Spinal cord (tissue), 10 donors: Measurements from ENCODE around the gene PDE4A. TPM values are rescaled to one million over a fixed set of nuclear protein-coding genes. Genes with fewer than 3 reads are reported as not detected.
"Not testable (repeated sequence)": the region's sequence is repeated elsewhere in the genome, so short reads cannot be mapped to it uniquely, and the experiment has no call there.

Source experiments
- DNase-seq, 6 donors: peaks; one replicate each; pipeline versions ENCODE4 v3.0.0 to v3.0.0-alpha.2; 2013 to 2015; ENCODE audit warnings: low spot score in 6 of 6, low read depth in 4 of 6
- H3K27ac ChIP-seq: one replicate; pipeline ENCODE4 v1.5.1; 2013; ENCODE audit warnings: low read depth, low read length, control low read depth
- H3K27me3 ChIP-seq: one replicate; pipeline ENCODE4 v1.6.1; 2013; ENCODE audit warnings: low read length; ENCODE audit not compliant: control insufficient read depth, insufficient read depth
- H3K36me3 ChIP-seq: one replicate; pipeline ENCODE4 v1.6.1; 2013; ENCODE audit warnings: low read length; ENCODE audit not compliant: control insufficient read depth, insufficient read depth
- H3K4me1 ChIP-seq: one replicate; pipeline ENCODE4 v1.6.1; 2013; ENCODE audit warnings: low read length; ENCODE audit not compliant: control insufficient read depth, insufficient read depth
- H3K4me3 ChIP-seq: one replicate; pipeline ENCODE4 v1.5.1; 2013; ENCODE audit warnings: low read depth, low read length, control low read depth
- H3K9me3 ChIP-seq: one replicate; pipeline ENCODE4 v1.6.1; 2013; ENCODE audit warnings: low read length; ENCODE audit not compliant: control insufficient read depth, insufficient read depth
- WGBS: methylation state at CpG from one replicate; pipeline ENCODE4 v1.1.5; 2013; ENCODE audit warnings: missing lambda C conversion rate; ENCODE audit not compliant: insufficient coverage; 5-methylcytosine and 5-hydroxymethylcytosine counted together
- polyA plus RNA-seq, 2 donors: library from polyadenylated mRNA; unstranded; fragments of 120-200 nt; gene quantifications; one replicate each; pipeline ENCODE4 v1.2.1, GENCODE V29; 2013; ENCODE audit not compliant: insufficient read length in 2 of 2
- total RNA-seq, 2 donors: library from RNA; depleted of rRNA in 1 of 2; stranded (reverse); fragments of 120-200 nt in 1 of 2; fragments of >200 nt in 1 of 2; gene quantifications; one replicate each; pipeline versions ENCODE4 v1.2.3 to v1.2.4, GENCODE V29; 2013 to 2014
- donor health status: healthy.

Gene PDE4A
- total and polyA plus RNA-seq, 4 donors = 4.2 to 28.4 (median 18.2) TPM

DNA sequence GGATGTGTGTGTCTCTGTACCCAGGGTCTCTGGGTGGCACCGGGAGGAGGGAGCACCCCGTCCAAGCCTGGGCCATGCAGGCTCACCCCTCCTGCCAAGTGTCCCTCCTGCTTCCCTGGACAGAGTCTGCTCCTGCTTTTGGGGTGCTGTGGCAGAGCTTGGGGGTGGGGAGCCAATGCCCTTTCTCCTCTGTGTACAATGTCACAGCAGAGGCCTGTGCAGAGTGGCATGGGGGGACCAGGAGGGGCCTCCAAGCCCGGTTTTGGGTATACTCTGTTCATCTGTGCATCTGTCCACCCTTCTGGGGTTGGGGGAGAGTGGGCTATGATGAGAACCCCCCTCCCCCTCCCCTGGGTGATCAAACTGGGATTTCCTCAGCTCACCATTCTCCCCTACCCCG lies 33.5 kb downstream of the PDE4A start:
- H3K9me3 ChIP-seq = no peaks in the 10 kb centered on the region
- peaks cover 24% of the 10 kb centered on the region for H3K36me3 ChIP-seq
- WGBS = 38% methylated on average over 3 of the region's 4 CpGs
- no peak overlapping the region for H3K27ac ChIP-seq
- peak overlapping the region; percentile 28 for H3K4me3 ChIP-seq
- peaks cover 22% of the 10 kb centered on the region for H3K4me1 ChIP-seq
- peak in 1 of 6 donors; percentile 5 for DNase-seq
- no peaks in the 10 kb centered on the region for H3K27me3 ChIP-seq

DNA sequence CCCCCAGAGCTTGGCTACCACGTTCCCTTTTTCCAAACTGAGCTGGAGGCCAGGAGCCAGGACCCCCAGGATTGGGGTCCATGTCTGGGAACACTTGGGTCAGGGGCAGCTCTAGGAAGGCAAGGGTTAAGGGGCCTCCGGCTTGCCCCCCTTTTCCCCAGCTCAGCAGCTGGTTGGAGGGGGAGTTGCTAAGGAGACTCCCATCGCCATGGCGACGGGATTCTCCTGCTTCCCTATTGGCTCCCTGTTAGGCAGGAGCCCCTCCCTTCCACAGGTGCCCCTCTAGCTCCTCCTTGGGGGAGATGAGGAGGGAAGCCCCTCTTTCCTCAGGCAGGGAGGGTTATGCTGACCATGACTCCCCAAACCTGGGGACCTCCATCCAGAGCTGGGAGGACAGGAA lies 33.9 kb downstream of the PDE4A start:
- WGBS = 9% methylated on average over 1 of the region's 5 CpGs
- H3K4me3 ChIP-seq = peak overlapping the region; percentile 28
- peaks cover 22% of the 10 kb centered on the region for H3K4me1 ChIP-seq
- H3K27ac ChIP-seq = no peak overlapping the region
- H3K27me3 ChIP-seq = no peaks in the 10 kb centered on the region
- H3K9me3 ChIP-seq = no peaks in the 10 kb centered on the region
- peaks cover 27% of the 10 kb centered on the region for H3K36me3 ChIP-seq
- peak; percentile 72 to 98 (median 83) for DNase-seq

DNA sequence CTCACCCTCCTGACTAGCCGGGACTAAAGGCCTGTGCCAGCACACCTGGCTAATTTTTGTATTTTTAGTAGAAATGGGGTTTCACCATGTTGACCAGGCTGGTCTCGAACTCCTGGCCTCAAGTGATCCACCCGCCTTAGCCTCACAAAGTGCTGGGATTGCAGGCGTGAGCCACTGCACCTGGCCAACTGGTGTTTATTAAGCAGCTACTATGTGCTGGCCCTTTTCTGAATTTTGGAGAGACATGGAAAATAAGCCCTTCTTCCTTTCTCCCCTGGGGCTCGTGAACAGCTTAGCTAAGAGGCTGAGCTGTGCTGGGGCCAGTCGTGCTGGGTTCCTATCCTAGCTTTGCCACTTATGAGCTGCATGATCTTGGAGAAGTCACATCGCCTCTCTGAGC lies 38.4 kb downstream of the PDE4A start:
- not testable (repeated sequence) for DNase-seq, H3K9me3 ChIP-seq, H3K27me3 ChIP-seq, H3K27ac ChIP-seq, H3K4me3 ChIP-seq
- Histone ChIP-seq H3K4me1 (peaks cover 25% of the 10 kb centered on the region), H3K36me3 (peaks cover 50% of the 10 kb centered on the region)
- WGBS = 92% methylated on average over 6 of the region's 7 CpGs

DNA sequence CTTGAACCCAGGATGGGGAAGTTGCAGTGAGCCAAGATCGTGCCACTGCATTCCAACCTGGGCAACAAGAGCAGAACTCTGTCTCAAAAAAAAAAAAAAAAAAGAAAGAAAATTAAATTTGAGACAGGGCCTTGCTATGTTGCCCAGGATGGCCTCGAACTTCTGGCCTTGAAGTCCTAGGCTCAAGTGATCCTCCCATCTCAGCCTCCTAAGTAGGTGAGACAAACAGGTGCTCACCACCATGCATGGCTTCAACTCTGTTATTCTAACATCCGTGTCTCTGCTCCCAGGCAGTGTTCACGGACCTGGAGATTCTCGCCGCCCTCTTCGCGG lies 40.3 kb downstream of the PDE4A start:
- Histone ChIP-seq H3K4me1 (peaks cover 12% of the 10 kb centered on the region), H3K27me3 (no peaks in the 10 kb centered on the region), H3K36me3 (peaks cover 64% of the 10 kb centered on the region), H3K27ac (no peak overlapping the region), H3K9me3 (no peaks in the 10 kb centered on the region), H3K4me3 (no peak overlapping the region)
- peak in 1 of 6 donors; percentile 15 for DNase-seq
- 37% methylated on average over 8 of the region's 8 CpGs for WGBS

DNA sequence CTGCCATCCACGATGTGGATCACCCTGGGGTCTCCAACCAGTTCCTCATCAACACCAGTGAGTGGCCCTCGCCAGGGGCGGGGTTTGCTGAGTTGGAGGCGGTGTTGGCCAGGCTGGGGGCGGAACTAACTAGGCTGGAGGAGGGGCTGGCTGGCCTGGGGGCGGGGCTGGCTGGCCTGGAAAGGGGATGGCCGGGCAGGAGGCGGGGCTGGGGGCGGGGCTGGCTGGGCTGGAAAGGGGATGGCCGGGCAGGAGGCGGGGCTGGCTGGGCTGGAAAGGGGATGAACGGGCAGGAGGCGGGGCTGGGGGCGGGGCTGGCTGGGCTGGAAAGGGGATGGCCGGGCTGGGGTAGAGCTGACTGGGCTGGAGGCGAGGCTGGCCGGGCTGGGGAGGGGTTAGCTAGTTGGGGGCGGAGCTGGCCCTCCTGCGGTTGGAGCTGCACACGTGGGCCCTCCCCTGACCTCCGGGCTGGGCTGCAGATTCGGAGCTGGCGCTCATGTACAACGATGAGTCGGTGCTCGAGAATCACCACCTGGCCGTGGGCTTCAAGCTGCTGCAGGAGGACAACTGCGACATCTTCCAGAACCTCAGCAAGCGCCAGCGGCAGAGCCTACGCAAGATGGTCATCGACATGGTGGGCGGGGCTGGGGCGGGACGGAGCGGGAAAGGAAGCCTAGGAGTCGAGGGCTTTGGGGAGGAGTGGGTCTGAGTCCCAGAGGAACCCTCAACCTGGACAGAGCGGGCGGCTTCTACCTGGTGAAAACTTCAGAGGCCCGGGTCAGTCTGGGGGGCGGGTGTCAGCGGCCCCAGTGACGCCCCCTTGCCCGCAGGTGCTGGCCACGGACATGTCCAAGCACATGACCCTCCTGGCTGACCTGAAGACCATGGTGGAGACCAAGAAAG lies 41.0 kb downstream of the PDE4A start:
- DNase-seq = peak in 5 of 6 donors; percentile 21 to 93 (median 72)
- Histone ChIP-seq H3K4me3 (peak overlapping the region; percentile 28), H3K4me1 (peaks cover 12% of the 10 kb centered on the region), H3K9me3 (no peaks in the 10 kb centered on the region), H3K36me3 (peaks cover 68% of the 10 kb centered on the region), H3K27me3 (no peaks in the 10 kb centered on the region), H3K27ac (no peak overlapping the region)
- WGBS = 4% methylated on average over 44 of the region's 45 CpGs

DNA sequence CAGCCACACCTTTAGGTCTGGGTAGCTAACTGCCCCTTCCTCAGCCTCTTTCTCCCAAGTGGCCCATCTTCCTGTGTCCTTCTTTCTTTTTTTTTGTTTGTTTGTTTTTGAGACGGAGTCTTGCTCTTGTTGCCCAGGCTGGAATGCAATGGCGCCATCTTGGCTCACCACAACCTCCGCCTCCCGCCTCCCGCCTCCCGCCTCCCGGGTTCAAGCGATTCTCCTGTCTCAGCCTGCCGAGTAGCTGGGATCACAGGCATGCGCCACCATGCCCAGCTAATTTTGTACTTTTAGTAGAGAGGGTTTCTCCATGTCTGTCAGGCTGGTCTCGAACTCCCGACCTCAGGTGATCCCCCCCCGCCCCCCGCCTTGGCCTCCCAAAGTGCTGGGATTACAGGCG lies 41.7 kb downstream of the PDE4A start:
- not testable (repeated sequence) for H3K27me3 ChIP-seq, H3K9me3 ChIP-seq, H3K4me3 ChIP-seq, H3K27ac ChIP-seq, DNase-seq
- 70% methylated on average over 2 of the region's 15 CpGs for WGBS
- Histone ChIP-seq H3K4me1 (peaks cover 12% of the 10 kb centered on the region), H3K36me3 (peaks cover 72% of the 10 kb centered on the region)

DNA sequence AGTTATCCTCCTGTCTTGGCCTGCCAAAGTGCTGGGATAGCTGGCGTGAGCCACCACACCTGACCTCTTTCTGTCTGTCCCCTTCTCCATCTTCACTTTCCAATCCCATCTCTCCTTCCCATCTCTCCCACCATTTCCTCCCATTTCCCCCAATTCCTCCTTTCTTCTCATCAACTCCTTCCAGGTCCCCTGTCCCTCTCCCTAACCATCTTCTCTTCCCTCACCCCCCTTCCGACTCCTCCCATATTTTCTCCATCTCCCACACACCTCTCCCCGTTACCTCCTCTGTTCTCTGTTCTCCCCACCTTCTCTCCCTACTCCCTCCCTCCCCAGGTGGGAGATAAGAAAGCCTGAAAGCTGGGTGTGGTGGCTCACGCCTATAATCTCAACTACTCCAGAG lies 42.2 kb downstream of the PDE4A start:
- Histone ChIP-seq H3K36me3 (peaks cover 72% of the 10 kb centered on the region), H3K4me1 (peaks cover 12% of the 10 kb centered on the region), H3K27ac (no peak overlapping the region), H3K27me3 (no peaks in the 10 kb centered on the region), H3K9me3 (no peaks in the 10 kb centered on the region), H3K4me3 (no peak overlapping the region)
- DNase-seq = no peak
- 88% methylated on average over 1 of the region's 4 CpGs for WGBS

DNA sequence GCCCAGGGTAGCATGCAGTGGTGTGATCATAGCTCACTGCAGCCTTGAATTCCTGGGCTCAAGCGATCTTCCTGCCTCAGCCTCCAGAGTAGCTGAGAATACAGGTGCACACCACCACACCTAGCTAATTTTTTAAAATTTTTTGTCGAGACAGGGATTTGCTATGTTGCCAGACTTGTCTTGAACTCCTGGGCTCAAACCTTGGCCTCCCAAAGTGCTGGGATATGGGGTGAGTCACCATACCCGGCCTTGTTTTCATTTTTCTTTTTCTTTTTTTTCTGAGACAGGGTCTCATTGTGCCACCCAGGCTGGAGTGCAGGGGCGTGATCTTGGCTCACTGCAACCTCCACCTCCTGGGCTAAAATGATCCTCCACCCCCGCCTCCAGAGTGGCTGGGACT lies 44.1 kb downstream of the PDE4A start:
- H3K27ac ChIP-seq = no peak overlapping the region
- peaks cover 68% of the 10 kb centered on the region for H3K36me3 ChIP-seq
- no peak for DNase-seq
- WGBS = 77% methylated on average over 3 of the region's 5 CpGs
- no peak overlapping the region for H3K4me3 ChIP-seq
- H3K27me3 ChIP-seq = no peaks in the 10 kb centered on the region
- H3K4me1 ChIP-seq = peaks cover 12% of the 10 kb centered on the region
- no peaks in the 10 kb centered on the region for H3K9me3 ChIP-seq

DNA sequence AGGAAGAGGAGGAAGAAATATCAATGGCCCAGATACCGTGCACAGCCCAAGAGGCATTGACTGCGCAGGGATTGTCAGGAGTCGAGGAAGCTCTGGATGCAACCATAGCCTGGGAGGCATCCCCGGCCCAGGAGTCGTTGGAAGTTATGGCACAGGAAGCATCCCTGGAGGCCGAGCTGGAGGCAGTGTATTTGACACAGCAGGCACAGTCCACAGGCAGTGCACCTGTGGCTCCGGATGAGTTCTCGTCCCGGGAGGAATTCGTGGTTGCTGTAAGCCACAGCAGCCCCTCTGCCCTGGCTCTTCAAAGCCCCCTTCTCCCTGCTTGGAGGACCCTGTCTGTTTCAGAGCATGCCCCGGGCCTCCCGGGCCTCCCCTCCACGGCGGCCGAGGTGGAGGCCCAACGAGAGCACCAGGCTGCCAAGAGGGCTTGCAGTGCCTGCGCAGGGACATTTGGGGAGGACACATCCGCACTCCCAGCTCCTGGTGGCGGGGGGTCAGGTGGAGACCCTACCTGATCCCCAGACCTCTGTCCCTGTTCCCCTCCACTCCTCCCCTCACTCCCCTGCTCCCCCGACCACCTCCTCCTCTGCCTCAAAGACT lies 46.9 kb downstream of the PDE4A start:
- H3K27me3 ChIP-seq = no peaks in the 10 kb centered on the region
- peaks cover 53% of the 10 kb centered on the region for H3K36me3 ChIP-seq
- no peak for DNase-seq
- H3K9me3 ChIP-seq = no peaks in the 10 kb centered on the region
- 76% methylated on average over 18 of the region's 20 CpGs for WGBS
- no peak overlapping the region for H3K27ac ChIP-seq
- no peaks in the 10 kb centered on the region for H3K4me1 ChIP-seq
- H3K4me3 ChIP-seq = no peak overlapping the region

DNA sequence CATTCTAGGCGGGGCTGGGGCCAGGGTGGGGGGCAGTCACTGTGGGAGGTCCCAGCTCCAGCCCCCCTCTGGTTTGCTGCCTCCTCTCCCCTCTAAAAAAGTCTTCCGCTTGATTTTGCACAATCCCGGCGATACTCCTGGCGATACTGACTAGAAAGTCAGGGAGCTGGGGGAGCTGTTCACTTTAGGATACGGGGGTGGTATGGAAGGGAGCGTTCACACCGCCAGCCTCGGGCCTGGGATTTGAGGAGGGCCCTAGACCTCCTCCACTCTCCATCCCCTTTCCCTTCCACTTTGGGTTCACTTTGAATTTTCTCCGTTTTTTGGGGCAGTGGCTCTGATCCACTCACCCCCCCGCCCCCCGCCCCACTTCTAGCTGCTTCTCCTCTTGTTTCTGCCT lies 47.8 kb downstream of the PDE4A start:
- no peak for DNase-seq
- Histone ChIP-seq H3K27me3 (no peaks in the 10 kb centered on the region), H3K9me3 (no peaks in the 10 kb centered on the region), H3K4me3 (no peak overlapping the region), H3K27ac (no peak overlapping the region), H3K36me3 (peaks cover 45% of the 10 kb centered on the region), H3K4me1 (no peaks in the 10 kb centered on the region)
- WGBS = 31% methylated on average over 2 of the region's 12 CpGs
